Peyer's patch (tissue), 4 donors: Measurements from ENCODE around the gene LYSMD1.

ENCODE experiments used
- POLR2A ChIP-seq, 2 donors: fragments of 450-650 bp; IDR thresholded peaks; one replicate each; pipeline ENCODE4 v1.5.1; 2017; ENCODE audit warnings: antibody characterized with exemption in 2 of 2, mild to moderate bottlenecking in 2 of 2, moderate library complexity in 2 of 2
- TF ChIP-seq, protein P1 (sequence below), 6 experiments: fragments of 450-650 bp in 4 of 6; fragments of 200-600 bp in 2 of 6; sonication (generic) in 1 of 6; IDR thresholded peaks; one replicate each; pipeline ENCODE4 v1.5.1; 2017 to 2019; ENCODE audit warnings: antibody characterized with exemption in 6 of 6, mild to moderate bottlenecking in 3 of 6, moderate library complexity in 1 of 6

DNA sequence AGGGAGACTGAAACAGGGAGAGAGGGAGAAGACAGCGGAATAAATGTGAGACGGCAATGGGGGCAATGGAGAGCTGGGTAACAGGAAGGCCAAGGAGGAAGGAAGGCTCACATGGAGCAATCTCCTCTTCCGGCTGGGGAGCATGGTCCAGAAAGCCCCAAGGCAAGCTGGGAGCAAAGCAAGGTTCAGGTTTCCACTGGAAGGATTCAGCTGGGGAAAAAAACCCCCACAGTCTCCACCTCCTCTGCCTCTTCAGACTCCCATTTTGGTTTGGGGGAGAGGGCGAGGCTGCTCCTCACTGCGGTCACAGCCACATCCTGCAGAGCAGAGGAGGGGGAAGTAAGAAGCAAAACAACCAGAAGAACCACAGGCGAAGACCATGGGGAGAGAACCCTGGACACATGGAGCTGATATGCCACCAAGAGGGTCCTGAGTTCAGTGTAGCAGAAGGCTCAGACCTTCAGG, 8.6 kb downstream of the LYSMD1 start:
- TF ChIP-seq, protein P1, sequence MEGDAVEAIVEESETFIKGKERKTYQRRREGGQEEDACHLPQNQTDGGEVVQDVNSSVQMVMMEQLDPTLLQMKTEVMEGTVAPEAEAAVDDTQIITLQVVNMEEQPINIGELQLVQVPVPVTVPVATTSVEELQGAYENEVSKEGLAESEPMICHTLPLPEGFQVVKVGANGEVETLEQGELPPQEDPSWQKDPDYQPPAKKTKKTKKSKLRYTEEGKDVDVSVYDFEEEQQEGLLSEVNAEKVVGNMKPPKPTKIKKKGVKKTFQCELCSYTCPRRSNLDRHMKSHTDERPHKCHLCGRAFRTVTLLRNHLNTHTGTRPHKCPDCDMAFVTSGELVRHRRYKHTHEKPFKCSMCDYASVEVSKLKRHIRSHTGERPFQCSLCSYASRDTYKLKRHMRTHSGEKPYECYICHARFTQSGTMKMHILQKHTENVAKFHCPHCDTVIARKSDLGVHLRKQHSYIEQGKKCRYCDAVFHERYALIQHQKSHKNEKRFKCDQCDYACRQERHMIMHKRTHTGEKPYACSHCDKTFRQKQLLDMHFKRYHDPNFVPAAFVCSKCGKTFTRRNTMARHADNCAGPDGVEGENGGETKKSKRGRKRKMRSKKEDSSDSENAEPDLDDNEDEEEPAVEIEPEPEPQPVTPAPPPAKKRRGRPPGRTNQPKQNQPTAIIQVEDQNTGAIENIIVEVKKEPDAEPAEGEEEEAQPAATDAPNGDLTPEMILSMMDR (IDR thresholded peaks at IDR 0.05) = no peak
- no peak for TF ChIP-seq POLR2A (IDR thresholded peaks at IDR 0.05)
